Ovary (tissue), 9 donors: ENCODE data around the gene FBXW7. TPM values are rescaled to one million over a fixed set of nuclear protein-coding genes. Genes with fewer than 3 reads are reported as not detected.

Experiments
- DNase-seq, 5 donors: peaks; one replicate each; pipeline ENCODE4 v3.0.0-alpha.2; 2019 to 2020
- H3K27ac ChIP-seq, 2 donors: fragments of 200-600 bp; one replicate each; pipeline versions ENCODE4 v1.5.1 to v1.8.0; 2019 to 2022
- H3K27me3 ChIP-seq: fragments of 200-600 bp; one replicate; pipeline ENCODE4 v1.8.0; 2022
- H3K36me3 ChIP-seq: fragments of 200-600 bp; sonication (generic); one replicate; pipeline ENCODE4 v1.5.1; 2019
- H3K4me1 ChIP-seq: one replicate; pipeline ENCODE4 v1.8.1; 2013; ENCODE audit warnings: mild to moderate bottlenecking, moderate library complexity; ENCODE audit not compliant: insufficient read depth
- H3K4me3 ChIP-seq: fragments of 200-600 bp; sonication (generic); one replicate; pipeline ENCODE4 v1.5.1; 2017
- H3K9me3 ChIP-seq, 2 donors: fragments of 200-600 bp in 1 of 2; sonication (generic) in 1 of 2; one replicate each; pipeline versions ENCODE4 v1.5.1 to v1.8.1; 2013 to 2019; ENCODE audit warnings: mild to moderate bottlenecking in 1 of 2, moderate library complexity in 1 of 2
- CTCF ChIP-seq, 3 donors: fragments of 450-650 bp in 2 of 3; fragments of 200-600 bp in 1 of 3; IDR thresholded peaks; one replicate each; pipeline versions ENCODE4 v1.5.1 to v1.8.0; 2016 to 2022; ENCODE audit warnings: antibody characterized with exemption in 3 of 3, mild to moderate bottlenecking in 1 of 3
- EP300 ChIP-seq: sonication (generic); formaldehyde crosslinking; IDR thresholded peaks from one replicate; pipeline ENCODE4 v1.6.1; 2017; ENCODE audit warnings: antibody characterized with exemption
- POLR2A ChIP-seq: fragments of 450-650 bp; IDR thresholded peaks from one replicate; pipeline ENCODE4 v1.6.1; 2017; ENCODE audit warnings: antibody characterized with exemption, mild to moderate bottlenecking, moderate library complexity
- WGBS, 3 donors: extraction: QIAGEN DNeasy Blood & Tissue Kit in 1 of 3; methylation state at CpG; one replicate each; pipeline versions ENCODE4 v1.1.5 to v1.1.7; 2013 to 2017; 5-methylcytosine and 5-hydroxymethylcytosine counted together
- intact Hi-C, 4 donors: fragments of 100-400 bp; cut with DNase I; formaldehyde crosslinking; loops; one replicate each; pipeline versions ENCODE4 v1.11.0 to v1.15.1; 2022 to 2023
- polyA plus RNA-seq, 2 donors: library from polyadenylated mRNA; stranded (reverse); fragments of 200-250 nt in 1 of 2; fragments of 350-450 nt in 1 of 2; fragmentation: Illumina TruSeq in 1 of 2; extraction: RNeasy Lipid Tissue Mini Kit (QIAGEN cat#74804) in 1 of 2; gene quantifications; one replicate each; pipeline ENCODE4 v1.2.3, GENCODE V29; 2013 to 2014
- total RNA-seq, 7 donors: library from RNA; depleted of rRNA in 2 of 7; stranded (reverse); fragments of >200 nt in 2 of 7; fragmentation: NEBNext Ultra II Directional in 3 of 7; extraction: Animal tissue kit (Norgen Biotek cat#: 25700) in 3 of 7; gene quantifications; one replicate each; pipeline versions ENCODE4 v1.1.0 to v1.2.4, GENCODE V29; 2016 to 2023
- donor health status: DM: no; HTN: no; CAD: no; lungs with moderate emphysema.
- donor health status: DM: no; HTN: no; CAD: no.
- donor health status: Bipolar disorder and iron deficiency.
- donor health status: DM: yes; HTN: yes; CAD: no.
- donor health status: DM: no; HTN: no; CAD: no.
- donor health status: DM: yes; HTN: yes; CAD: no.

FBXW7 gene
- total and polyA plus RNA-seq, 9 donors: 9.1 to 66.8 (median 42.9) TPM

GRCh38 chr4:152294331-152294730 lies 241.6 kb downstream of the FBXW7 start:
- H3K27me3 ChIP-seq: no peaks in the 10 kb centered on the region
- H3K4me1 ChIP-seq: no peaks in the 10 kb centered on the region
- DNase-seq: no peak
- TF ChIP-seq CTCF (IDR thresholded peaks at IDR 0.05) (no peak), EP300 (no peak), POLR2A (no peak)
- no peak overlapping the region for H3K4me3 ChIP-seq
- H3K27ac ChIP-seq: no peak overlapping the region
- H3K36me3 ChIP-seq: no peaks in the 10 kb centered on the region
- WGBS, 3 donors: 56 to 67% (median 59%) methylated on average over 3 of the region's 3 CpGs
- H3K9me3 ChIP-seq: no peaks in the 10 kb centered on the region
- intact Hi-C loops: no loop called here

- Histone ChIP-seq H3K9me3 (no peaks in the 10 kb centered on the region), H3K27me3 (no peaks in the 10 kb centered on the region), H3K27ac (no peak overlapping the region), H3K4me1 (no peaks in the 10 kb centered on the region), H3K4me3 (no peak overlapping the region), H3K36me3 (no peaks in the 10 kb centered on the region)
- TF ChIP-seq EP300: no peak
- TF ChIP-seq CTCF (IDR thresholded peaks at IDR 0.05): no peak
- no peak for TF ChIP-seq POLR2A
- 92 to 94% (median 92%) methylated on average over 5 of the region's 5 CpGs for WGBS, 3 donors
- intact Hi-C loops: no loop called here
- no peak for DNase-seq
These were observed 242.4 kb downstream of the FBXW7 start for GRCh38 chr4:152293527-152293926.

- Histone ChIP-seq H3K27me3 (no peaks in the 10 kb centered on the region), H3K36me3 (no peaks in the 10 kb centered on the region), H3K9me3 (no peaks in the 10 kb centered on the region), H3K27ac (no peak overlapping the region), H3K4me1 (no peaks in the 10 kb centered on the region), H3K4me3 (no peak overlapping the region)
- no peak for DNase-seq
- 58 to 76% (median 72%) methylated on average over 3 of the region's 3 CpGs for WGBS, 3 donors
- TF ChIP-seq CTCF (IDR thresholded peaks at IDR 0.05) (no peak), POLR2A (no peak), EP300 (no peak)
- intact Hi-C loops: no loop called here
These were observed 245.4 kb downstream of the FBXW7 start for GRCh38 chr4:152290366-152290921.

GRCh38 chr4:152289941-152290340 lies 246.0 kb downstream of the FBXW7 start:
- no peaks in the 10 kb centered on the region for H3K9me3 ChIP-seq
- H3K27ac ChIP-seq: no peak overlapping the region
- H3K4me3 ChIP-seq: no peak overlapping the region
- no peak for TF ChIP-seq EP300
- no peak for TF ChIP-seq POLR2A
- no peak for TF ChIP-seq CTCF (IDR thresholded peaks at IDR 0.05)
- no peaks in the 10 kb centered on the region for H3K27me3 ChIP-seq
- H3K4me1 ChIP-seq: no peaks in the 10 kb centered on the region
- no peak for DNase-seq
- WGBS, 3 donors: 24 to 28% (median 24%) methylated on average over 4 of the region's 4 CpGs
- no peaks in the 10 kb centered on the region for H3K36me3 ChIP-seq
- intact Hi-C loops: no loop called here
